Measurements from ENCODE around the gene DGLUCY. TPM values are rescaled to one million over a fixed set of nuclear protein-coding genes. Genes with fewer than 3 reads are reported as not detected.
A peak's percentile ranks its signal among the peaks of the same experiment; 100 is the strongest.

The DGLUCY gene
- total RNA-seq, 5 donors from 2014 or later (not counting 1 experiment from before 2014, with no cell fraction given), result 69.8 to 144 (median 99.8) TPM

DNA sequence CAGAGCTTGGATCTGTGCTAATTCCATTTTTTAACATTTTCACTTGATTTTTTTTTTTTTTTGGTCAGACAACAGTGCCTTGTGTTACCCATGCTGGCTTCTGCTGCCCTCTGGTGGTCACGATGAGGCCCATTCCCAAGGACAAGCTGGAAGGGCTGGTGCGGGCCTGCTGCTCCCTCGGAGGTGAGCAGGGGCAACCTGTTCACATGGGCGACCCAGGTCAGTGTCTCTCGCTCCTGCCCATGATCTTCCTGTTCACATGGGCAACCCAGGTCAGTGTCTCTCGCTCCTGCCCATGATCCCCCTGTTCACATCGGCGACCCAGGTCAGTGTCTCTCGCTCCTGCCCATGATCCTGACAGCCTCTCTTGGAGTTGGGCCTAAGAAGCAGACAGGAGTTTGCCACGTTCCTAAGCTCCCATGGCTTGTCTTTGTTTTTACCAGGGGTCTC lies 59.4 kb downstream of the DGLUCY start:
- Histone ChIP-seq H3K4me3 (ENCODE audit: control insufficient read depth in 1 of 2, extremely low read depth in 1 of 2, low read length in 1 of 2) (no peak overlapping the region), H3K27me3 (replicated peaks in 1 of 2; ENCODE audit: control insufficient read depth in 2 of 2, extremely low read depth in 1 of 2, insufficient read depth in 2 of 2, low read length in 1 of 2) (no peaks in the 10 kb centered on the region), H3K36me3 (ENCODE audit: control insufficient read depth in 2 of 2, extremely low read depth in 1 of 2, insufficient read depth in 1 of 2, low read length in 1 of 2) (peaks cover 17 to 66% of the 10 kb centered on the region in 2 donors), H3K4me1 (ENCODE audit: control insufficient read depth in 1 of 2, extremely low read depth in 1 of 2, insufficient read depth in 2 of 2, low read length in 2 of 2) (peaks cover 0 to 11% of the 10 kb centered on the region in 2 experiments), H3K9me3 (no peaks in the 10 kb centered on the region), H3K27ac (ENCODE audit: low read length) (no peak overlapping the region)
- Mint-ChIP-seq H3K27me3 (no peaks in the 10 kb centered on the region), H3K4me1 (peaks cover 12 to 17% (median 13%) of the 10 kb centered on the region in 3 donors), H3K27ac (peak overlapping the region; percentile 55 to 71), H3K4me3 (no peak overlapping the region), H3K9me3 (no peaks in the 10 kb centered on the region), H3K36me3 (peaks cover 32% of the 10 kb centered on the region)
- DNase-seq, result peak; percentile 53 to 90 (median 75)
- WGBS (ENCODE audit: insufficient coverage), result 56% methylated on average over 10 of the region's 10 CpGs
- POLR2A ChIA-PET, result interaction anchor here in 1 of 2 donors (0.6 to 1.0 kb wide), 6 partner anchors 12 to 626 kb away, joined by 3 to 7 read pairs (median 3); no protein-coding TSS in a partner anchor
- CTCF ChIA-PET, result interaction anchor here (0.6 to 5.7 kb wide), 39 partner anchors 10 to 871 kb away, joined by 3 to 71 read pairs (median 4); no protein-coding TSS in a partner anchor
- ATAC-seq (replicated peaks in 1 of 4), result peak; percentile 52 to 78 (median 64)

DNA sequence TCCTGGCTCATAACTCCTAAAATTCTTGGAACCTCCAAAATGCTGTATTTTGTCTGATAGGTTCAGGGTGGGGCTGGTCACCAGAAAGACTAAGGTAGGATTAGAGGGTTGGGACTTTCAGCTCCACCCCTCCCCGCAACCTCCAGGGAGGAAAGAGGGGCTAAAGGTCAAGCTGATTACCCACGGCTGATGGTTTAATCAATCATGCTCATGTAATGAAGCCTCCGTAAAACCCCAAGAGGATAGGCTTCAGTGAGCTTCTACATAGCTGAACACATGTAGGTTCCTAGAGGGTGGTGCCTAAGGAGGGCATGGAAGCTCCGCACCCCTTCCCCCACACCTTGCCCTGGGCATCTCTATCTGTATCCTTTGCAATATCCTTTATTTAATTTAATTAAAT lies 60.0 kb downstream of the DGLUCY start:
- H3K27ac ChIP-seq (ENCODE audit: low read length), result no peak overlapping the region
- POLR2A ChIA-PET, result interaction anchor here in 1 of 2 donors (0.7 to 1.0 kb wide), 3 partner anchors 12 to 271 kb away, joined by 3 read pairs; no protein-coding TSS in a partner anchor
- no peaks in the 10 kb centered on the region for H3K27me3 ChIP-seq (replicated peaks in 1 of 2; ENCODE audit: control insufficient read depth in 2 of 2, extremely low read depth in 1 of 2, insufficient read depth in 2 of 2, low read length in 1 of 2)
- Mint-ChIP-seq H3K36me3 (peaks cover 28% of the 10 kb centered on the region), H3K4me3 (no peak overlapping the region), H3K9me3 (no peaks in the 10 kb centered on the region), H3K27ac (no peak overlapping the region), H3K27me3 (no peaks in the 10 kb centered on the region), H3K4me1 (peaks cover 12 to 17% (median 13%) of the 10 kb centered on the region in 3 donors)
- peaks cover 17 to 62% of the 10 kb centered on the region in 2 donors for H3K36me3 ChIP-seq (ENCODE audit: control insufficient read depth in 2 of 2, extremely low read depth in 1 of 2, insufficient read depth in 1 of 2, low read length in 1 of 2)
- ATAC-seq (replicated peaks in 1 of 4) (no peak), DNase-seq (no peak)
- CTCF ChIA-PET, result interaction anchor here (0.5 to 5.7 kb wide), 14 partner anchors 12 to 330 kb away, joined by 3 to 71 read pairs (median 6); no protein-coding TSS in a partner anchor
- peaks cover 0 to 11% of the 10 kb centered on the region in 2 experiments for H3K4me1 ChIP-seq (ENCODE audit: control insufficient read depth in 1 of 2, extremely low read depth in 1 of 2, insufficient read depth in 2 of 2, low read length in 2 of 2)
- no peaks in the 10 kb centered on the region for H3K9me3 ChIP-seq
- no CpG with 5 or more reads among the region's 4 CpGs for WGBS (ENCODE audit: insufficient coverage)
- no peak overlapping the region for H3K4me3 ChIP-seq (ENCODE audit: control insufficient read depth in 1 of 2, extremely low read depth in 1 of 2, low read length in 1 of 2)

- WGBS (ENCODE audit: insufficient coverage), result 90% methylated on average over 3 of the region's 10 CpGs
- Histone ChIP-seq H3K4me3 (ENCODE audit: control insufficient read depth in 1 of 2, extremely low read depth in 1 of 2, low read length in 1 of 2) (no peak overlapping the region), H3K27ac (ENCODE audit: low read length) (no peak overlapping the region), H3K9me3 (no peaks in the 10 kb centered on the region), H3K36me3 (ENCODE audit: control insufficient read depth in 2 of 2, extremely low read depth in 1 of 2, insufficient read depth in 1 of 2, low read length in 1 of 2) (peaks cover 10 to 53% of the 10 kb centered on the region in 2 donors), H3K27me3 (replicated peaks in 1 of 2; ENCODE audit: control insufficient read depth in 2 of 2, extremely low read depth in 1 of 2, insufficient read depth in 2 of 2, low read length in 1 of 2) (no peaks in the 10 kb centered on the region), H3K4me1 (ENCODE audit: control insufficient read depth in 1 of 2, extremely low read depth in 1 of 2, insufficient read depth in 2 of 2, low read length in 2 of 2) (peaks cover 0 to 11% of the 10 kb centered on the region in 2 experiments)
- no peak for ATAC-seq (replicated peaks in 1 of 4)
- H3K9me3 Mint-ChIP-seq, result no peaks in the 10 kb centered on the region
- peaks cover 30% of the 10 kb centered on the region for H3K36me3 Mint-ChIP-seq
- no peaks in the 10 kb centered on the region for H3K27me3 Mint-ChIP-seq
- ChIA-PET CTCF (interaction anchor here (0.7 to 5.7 kb wide), 8 partner anchors 14 to 273 kb away, joined by 3 to 71 read pairs (median 4); no protein-coding TSS in a partner anchor), POLR2A (interaction anchor here in 1 of 2 donors (0.9 to 1.1 kb wide), 2 partner anchors 273 to 274 kb away, joined by 3 read pairs; no protein-coding TSS in a partner anchor)
- H3K27ac Mint-ChIP-seq, result peak overlapping the region; percentile 44 to 76
- peaks cover 12 to 17% (median 13%) of the 10 kb centered on the region in 3 donors for H3K4me1 Mint-ChIP-seq
- no peak for DNase-seq
- no peak overlapping the region for H3K4me3 Mint-ChIP-seq
Observed at GRCh38 chr14:91175291-91176201, 61.7 kb downstream of the DGLUCY start.

DNA sequence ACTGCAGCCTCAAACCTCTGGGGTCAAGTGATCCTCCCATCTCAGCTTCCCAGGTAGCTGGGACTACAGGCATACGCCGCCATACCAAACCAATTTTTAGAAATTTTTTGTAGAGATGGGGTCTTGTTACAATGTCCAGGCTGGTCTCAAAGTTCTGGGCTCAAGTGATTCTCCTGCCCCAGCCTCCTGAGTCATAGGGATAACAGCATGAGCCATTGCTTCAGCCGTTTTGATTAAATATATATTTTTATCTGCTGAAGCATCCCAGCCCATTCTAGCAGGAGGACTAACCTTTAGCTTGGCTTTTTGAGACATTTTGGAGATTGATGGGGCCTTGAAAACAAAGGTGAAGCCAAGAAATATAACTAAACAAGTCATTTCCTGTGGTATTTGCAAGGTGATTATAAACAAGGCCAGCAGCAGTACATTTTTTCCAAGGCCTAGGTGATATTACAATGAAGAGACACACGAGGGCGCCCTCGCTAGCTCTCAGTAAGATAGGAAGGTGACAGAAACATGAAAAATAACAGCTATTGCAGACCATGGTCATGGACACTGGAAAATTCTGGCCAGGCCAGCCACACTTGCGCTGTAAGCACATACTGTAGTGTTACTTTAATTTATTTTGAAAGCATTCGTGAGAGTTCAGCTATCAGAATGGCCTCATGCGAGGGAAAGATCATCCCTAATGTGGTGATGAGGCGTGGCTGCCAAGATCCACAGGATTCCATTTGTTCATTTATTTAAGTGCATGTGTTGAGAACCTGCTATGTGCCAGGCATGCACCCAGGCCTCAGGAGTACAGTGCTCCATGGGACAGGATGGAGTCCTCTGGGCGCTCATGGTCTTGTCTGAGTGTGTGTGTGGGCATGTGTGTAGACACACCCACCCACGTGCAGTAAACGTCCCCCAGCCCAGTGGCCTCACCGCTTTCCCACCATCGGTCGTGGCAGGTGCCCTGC lies 63.5 kb downstream of the DGLUCY start:
- Histone ChIP-seq H3K27ac (ENCODE audit: low read length) (peak overlapping the region; percentile 67), H3K36me3 (ENCODE audit: control insufficient read depth in 2 of 2, extremely low read depth in 1 of 2, insufficient read depth in 1 of 2, low read length in 1 of 2) (peaks cover 11 to 54% of the 10 kb centered on the region in 2 donors), H3K27me3 (replicated peaks in 1 of 2; ENCODE audit: control insufficient read depth in 2 of 2, extremely low read depth in 1 of 2, insufficient read depth in 2 of 2, low read length in 1 of 2) (no peaks in the 10 kb centered on the region), H3K4me1 (ENCODE audit: control insufficient read depth in 1 of 2, extremely low read depth in 1 of 2, insufficient read depth in 2 of 2, low read length in 2 of 2) (peaks cover 0 to 11% of the 10 kb centered on the region in 2 experiments), H3K4me3 (ENCODE audit: control insufficient read depth in 1 of 2, extremely low read depth in 1 of 2, low read length in 1 of 2) (no peak overlapping the region), H3K9me3 (no peaks in the 10 kb centered on the region)
- DNase-seq, result peak; percentile 40 to 89 (median 63)
- Mint-ChIP-seq H3K4me3 (no peak overlapping the region), H3K4me1 (peaks cover 12 to 17% (median 13%) of the 10 kb centered on the region in 3 donors), H3K27me3 (no peaks in the 10 kb centered on the region), H3K27ac (peak overlapping the region; percentile 92 to 94), H3K36me3 (peaks cover 38% of the 10 kb centered on the region), H3K9me3 (no peaks in the 10 kb centered on the region)
- ChIA-PET CTCF (interaction anchor here (0.5 to 5.7 kb wide), 28 partner anchors 16 to 791 kb away, joined by 3 to 71 read pairs (median 4); no protein-coding TSS in a partner anchor), POLR2A (interaction anchor here (0.6 kb wide), 2 partner anchors 110 to 359 kb away, joined by 3 to 5 read pairs; no protein-coding TSS in a partner anchor)
- peak; percentile 77 to 88 (median 87) for ATAC-seq (replicated peaks in 1 of 4)
- 66% methylated on average over 12 of the region's 16 CpGs for WGBS (ENCODE audit: insufficient coverage)

DNA sequence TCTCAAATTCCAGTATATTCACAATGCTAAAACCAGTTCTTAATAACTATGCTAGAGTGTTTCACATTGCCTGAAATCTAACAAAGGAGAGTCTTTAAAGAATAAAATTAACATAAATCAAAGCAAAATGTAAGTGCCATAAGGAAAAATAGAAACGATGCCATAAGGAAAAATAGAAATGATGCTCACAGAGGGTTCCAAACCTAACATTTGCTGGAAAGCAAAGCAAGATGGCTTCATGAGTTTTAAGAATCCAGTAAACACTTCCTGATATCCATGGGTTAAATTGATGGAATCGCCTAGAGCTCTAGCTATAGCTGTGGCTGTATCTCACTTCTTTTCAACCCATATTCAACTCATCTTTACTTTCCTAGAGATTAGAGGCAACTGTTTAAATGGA lies 66.7 kb downstream of the DGLUCY start:
- ATAC-seq (replicated peaks in 1 of 4) (no peak), DNase-seq (no peak)
- Histone ChIP-seq H3K9me3 (no peaks in the 10 kb centered on the region), H3K4me1 (ENCODE audit: control insufficient read depth in 1 of 2, extremely low read depth in 1 of 2, insufficient read depth in 2 of 2, low read length in 2 of 2) (peaks cover 0 to 11% of the 10 kb centered on the region in 2 experiments), H3K27ac (ENCODE audit: low read length) (no peak overlapping the region), H3K4me3 (ENCODE audit: control insufficient read depth in 1 of 2, extremely low read depth in 1 of 2, low read length in 1 of 2) (no peak overlapping the region), H3K27me3 (replicated peaks in 1 of 2; ENCODE audit: control insufficient read depth in 2 of 2, extremely low read depth in 1 of 2, insufficient read depth in 2 of 2, low read length in 1 of 2) (no peaks in the 10 kb centered on the region), H3K36me3 (ENCODE audit: control insufficient read depth in 2 of 2, extremely low read depth in 1 of 2, insufficient read depth in 1 of 2, low read length in 1 of 2) (peaks cover 8 to 60% of the 10 kb centered on the region in 2 donors)
- H3K4me3 Mint-ChIP-seq, result no peak overlapping the region
- POLR2A ChIA-PET, result no interaction called here
- H3K9me3 Mint-ChIP-seq, result no peaks in the 10 kb centered on the region
- no peak overlapping the region for H3K27ac Mint-ChIP-seq
- no peaks in the 10 kb centered on the region for H3K27me3 Mint-ChIP-seq
- 100% methylated on average over 1 of the region's 2 CpGs for WGBS (ENCODE audit: insufficient coverage)
- CTCF ChIA-PET, result no interaction called here
- H3K4me1 Mint-ChIP-seq, result peaks cover 9 to 11% (median 10%) of the 10 kb centered on the region in 3 donors
- peaks cover 37% of the 10 kb centered on the region for H3K36me3 Mint-ChIP-seq

Measured in T-cell (primary cell).